ENCODE measurements around the gene RGL1. TPM values are rescaled to one million over a fixed set of nuclear protein-coding genes. Genes with fewer than 3 reads are reported as not detected.

Gene RGL1
- total and polyA plus RNA-seq, 2 donors (not counting 3 experiments of a cell fraction or from before 2014, with no cell fraction given), result 19.8 to 35.3 TPM

- Histone ChIP-seq H3K79me2 (ENCODE audit: control insufficient read depth, insufficient read depth, low read length) (no peaks in the 10 kb centered on the region), H3K36me3 (ENCODE audit: control insufficient read depth in 2 of 2, extremely low read depth in 1 of 2, insufficient read depth in 2 of 2, low read length in 2 of 2) (peaks cover 15 to 20% of the 10 kb centered on the region in 2 experiments), H4K20me1 (replicated peaks; ENCODE audit: control insufficient read depth, extremely low read depth, insufficient read depth, low read length) (no peaks in the 10 kb centered on the region), H3K27me3 (ENCODE audit: control insufficient read depth in 2 of 2, insufficient read depth in 2 of 2, low read length in 2 of 2) (no peaks in the 10 kb centered on the region), H3K9me1 (replicated peaks; ENCODE audit: control insufficient read depth, extremely low read depth, insufficient read depth, low read length) (no peaks in the 10 kb centered on the region), H3K4me3 (replicated peaks in 1 of 3; ENCODE audit: insufficient read depth in 1 of 3, low read depth in 1 of 3, low read length in 3 of 3) (no peak overlapping the region), H2AFZ (ENCODE audit: low read depth, low read length) (no peak overlapping the region), H3K9me3 (replicated peaks; ENCODE audit: control insufficient read depth, insufficient read depth, low read length) (no peaks in the 10 kb centered on the region), H3K4me2 (ENCODE audit: insufficient read depth, low read length) (no peak overlapping the region), H3K4me1 (ENCODE audit: control insufficient read depth, extremely low read depth, insufficient read depth, low read length) (peaks cover 28% of the 10 kb centered on the region), H3K9ac (replicated peaks; ENCODE audit: extremely low read depth, insufficient read depth, low read length) (no peak overlapping the region), H3K27ac (ENCODE audit: insufficient read depth, low read depth, low read length) (no peak overlapping the region)
- no TSS peak for BruUV-seq (replicated peaks)
- dilution Hi-C loops (cut with MboI; ENCODE audit: extremely low pct_ligation_motif_present, low sequenced_read_pairs) (no loop called here), intact Hi-C loops (cut with micrococcal nuclease) (no loop called here)
- CTCF ChIA-PET, result interaction anchor here (1.2 kb wide), 1 partner anchor 226 kb away, joined by 5 read pairs; no protein-coding TSS in a partner anchor
- DNase-seq (ENCODE audit: low read depth, low spot score), result no peak
- no peak for FAIRE-seq
- POLR2A ChIA-PET, result no interaction called here
- TF ChIP-seq GATA2 (IDR thresholded peaks at IDR 0.05; ENCODE audit: insufficient read depth, insufficient read length, low read depth, low read length) (no peak), JUN (IDR thresholded peaks at IDR 0.05; ENCODE audit: borderline replicate concordance, insufficient read depth, insufficient read length, low read depth) (no peak), POLR2A (IDR thresholded peaks at IDR 0.05; ENCODE audit: low read depth, low read length) (no peak), POLR2AphosphoS5 (IDR thresholded peaks at IDR 0.05; ENCODE audit: insufficient read depth, low read depth, low read length) (no peak), FOS (IDR thresholded peaks at IDR 0.05; ENCODE audit: borderline replicate concordance, insufficient read depth, low read length) (no peak), EZH2 (IDR thresholded peaks at IDR 0.05; ENCODE audit: borderline replicate concordance, low read depth, low read length, severe bottlenecking) (no peak), MYC (IDR thresholded peaks at IDR 0.05; ENCODE audit: low read depth, low read length) (no peak), CTCF (IDR thresholded peaks at IDR 0.05; ENCODE audit: extremely low read depth in 1 of 2, insufficient read depth in 1 of 2, low read depth in 1 of 2, low read length in 2 of 2) (no peak), MAX (IDR thresholded peaks at IDR 0.05; ENCODE audit: insufficient read depth, insufficient read length) (no peak)
Measured at GRCh38 chr1:183911285-183911684, 106.4 kb downstream of the RGL1 start.

Data from endothelial cell of umbilical vein (primary cell).